DMS 273 (cell line): ENCODE results near the gene FRYL.
"Not testable (repeated sequence)": the region's sequence is repeated elsewhere in the genome, so short reads cannot be mapped to it uniquely, and the experiment has no call there.

Experiments
- DNase-seq: peaks from one replicate; lab custom pipeline; 2025; ENCODE audit not compliant: unreplicated experiment; lab: John Stamatoyannopoulos, UW

The FRYL gene

DNA sequence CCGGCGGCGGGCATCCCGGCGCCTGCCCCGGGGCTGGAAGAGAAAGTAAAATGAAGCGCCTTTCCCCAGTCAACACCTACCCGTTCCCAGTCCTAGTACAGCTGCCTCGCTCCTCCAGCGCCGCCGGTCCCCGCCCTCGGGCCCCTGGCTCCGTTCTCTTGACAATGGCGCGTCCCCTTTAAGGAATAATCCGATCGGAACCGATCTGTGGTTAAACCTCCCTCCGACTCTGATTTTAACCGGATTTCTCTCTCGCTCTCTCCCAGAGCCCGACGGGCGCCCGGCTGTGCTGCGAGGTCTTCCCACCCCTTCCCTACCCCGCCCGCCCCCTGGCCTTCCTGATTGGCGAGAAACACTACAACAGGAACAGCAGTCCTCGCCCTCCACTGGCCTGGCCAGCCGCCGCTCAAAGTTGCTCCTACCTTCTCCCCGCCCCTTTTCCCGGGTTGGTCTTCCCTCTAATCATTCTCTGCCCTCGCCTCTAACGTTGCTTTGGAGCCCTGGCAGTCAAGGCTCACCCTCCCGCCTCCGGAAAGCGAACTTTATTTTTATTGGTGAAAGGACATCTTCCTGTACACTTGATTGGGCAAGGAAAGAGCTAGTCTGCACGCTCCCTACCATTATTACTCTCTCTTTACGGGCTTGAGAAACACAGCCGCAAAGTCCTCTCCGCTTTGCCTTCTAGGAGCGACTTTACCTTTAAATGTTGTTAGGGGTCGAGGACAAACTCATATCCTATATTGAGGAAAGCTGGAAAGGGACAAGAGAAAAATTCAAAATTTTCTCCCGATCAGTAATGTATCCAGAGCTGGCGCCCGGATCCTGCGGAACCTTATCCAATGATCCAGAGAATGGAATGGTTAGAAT, at the start of gene FRYL:
Gene FRYL, minus strand, starts transcription at position 282 of the 867 bp plus-strand sequence. CDS start 145,869 bp downstream, outside the sequence.
- DNase-seq, result peak; percentile 99

DNA sequence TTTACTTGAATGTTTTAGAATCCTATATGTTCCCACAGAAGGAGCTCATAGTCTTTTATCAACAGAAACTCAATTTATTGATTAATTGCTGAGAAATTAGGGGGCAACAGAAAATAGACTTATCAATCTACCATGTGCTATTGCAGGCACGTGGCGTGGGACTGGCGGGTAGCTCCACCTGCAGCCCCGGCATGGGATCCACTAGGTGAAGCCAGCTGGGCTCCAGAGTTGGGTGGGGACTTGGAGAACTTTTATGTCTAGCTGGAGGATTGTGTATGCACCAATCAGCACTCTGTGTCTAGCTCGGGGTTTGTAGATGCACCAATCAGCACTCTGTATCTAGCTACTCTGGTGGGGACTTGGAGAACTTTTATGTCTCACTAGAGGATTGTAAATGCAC, 47.5 kb upstream of the FRYL start:
- DNase-seq, result no peak

GRCh38 chr4:48821431-48821830, 41.4 kb upstream of the FRYL start:
- not testable (repeated sequence) for DNase-seq

- DNase-seq, result no peak
Measured at GRCh38 chr4:48816971-48817370, 36.9 kb upstream of the FRYL start.

DNA sequence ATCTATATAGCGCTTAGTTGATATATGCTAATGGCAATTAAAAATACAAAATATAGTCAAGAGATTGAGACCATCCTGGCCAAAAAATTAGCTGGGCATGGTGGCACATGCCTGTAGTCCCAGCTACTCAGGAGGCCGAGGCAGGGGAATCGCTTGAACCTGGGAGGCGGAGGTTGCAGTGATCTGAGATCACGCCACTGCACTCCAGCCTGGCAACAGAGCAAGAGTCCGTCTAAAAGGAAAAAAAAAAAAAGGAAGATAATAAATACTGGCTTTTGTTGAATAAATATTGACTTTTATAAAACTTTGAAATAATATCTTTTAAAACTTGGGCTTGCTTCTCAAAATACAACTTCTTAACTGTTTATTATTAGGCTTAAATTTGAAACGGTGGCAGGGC, 36.2 kb upstream of the FRYL start:
- DNase-seq, result not testable (repeated sequence)

- no peak for DNase-seq
Measured at GRCh38 chr4:48815483-48815882, 35.4 kb upstream of the FRYL start.

DNA sequence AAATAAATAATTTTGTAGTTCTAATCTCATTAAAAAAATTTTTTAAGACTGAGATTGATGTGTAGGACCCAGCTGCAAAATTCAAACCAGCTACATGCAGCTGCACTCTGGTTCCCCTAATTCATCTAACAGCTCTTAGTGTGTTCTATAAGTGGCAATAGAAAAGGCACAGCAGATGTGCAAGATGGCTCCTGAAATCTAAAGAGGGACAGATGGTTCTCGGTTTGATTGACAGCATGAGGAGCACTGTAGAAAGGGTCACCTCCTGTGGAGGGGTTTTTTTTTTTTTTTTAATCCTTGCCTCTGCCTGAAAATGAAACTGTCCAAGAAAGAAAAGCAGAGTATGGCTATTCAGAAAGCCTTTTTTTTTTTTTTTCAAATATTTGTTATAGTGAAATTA, 33.9 kb upstream of the FRYL start:
- DNase-seq, result peak; percentile 93

- no peak for DNase-seq
Measured at GRCh38 chr4:48812866-48813265, 32.8 kb upstream of the FRYL start.

DNA sequence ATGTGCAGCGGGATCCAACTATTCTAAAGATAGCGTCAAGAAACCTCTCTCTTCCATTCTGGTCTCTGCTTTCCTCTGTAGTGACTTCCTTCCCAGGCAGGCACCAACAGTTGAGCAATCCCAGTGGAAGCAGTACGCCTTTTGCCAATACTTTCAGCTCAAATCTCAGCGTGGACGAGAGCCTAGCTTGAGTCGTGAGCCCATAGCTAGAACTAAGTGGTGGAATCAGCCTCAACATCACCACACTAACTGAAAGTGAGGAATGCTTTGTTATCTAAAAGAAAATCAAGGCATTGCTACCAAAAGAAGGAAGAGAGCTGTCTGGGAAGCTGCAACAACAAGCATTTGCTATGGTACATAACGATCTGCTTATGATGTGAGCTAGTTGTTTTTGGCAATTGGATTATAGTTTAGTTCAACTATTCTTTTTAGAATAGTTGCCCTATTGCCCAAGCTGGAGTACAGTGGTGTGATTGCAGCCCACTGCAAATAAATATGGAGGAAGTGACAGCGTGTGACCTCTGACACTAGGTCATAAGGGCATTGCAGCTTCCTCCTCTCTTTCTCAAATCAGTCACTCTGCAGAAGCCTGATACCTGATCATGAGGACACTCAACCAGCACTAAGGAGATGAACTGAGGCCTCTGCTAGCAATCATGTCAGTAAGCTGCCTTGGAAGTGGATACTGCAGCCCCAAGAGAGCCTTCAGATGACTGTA, 24.7 kb upstream of the FRYL start:
- DNase-seq, result no peak

- no peak for DNase-seq
Measured at GRCh38 chr4:48801016-48801715, 21.1 kb upstream of the FRYL start.

GRCh38 chr4:48800155-48800554, 20.1 kb upstream of the FRYL start:
- not testable (repeated sequence) for DNase-seq

DNA sequence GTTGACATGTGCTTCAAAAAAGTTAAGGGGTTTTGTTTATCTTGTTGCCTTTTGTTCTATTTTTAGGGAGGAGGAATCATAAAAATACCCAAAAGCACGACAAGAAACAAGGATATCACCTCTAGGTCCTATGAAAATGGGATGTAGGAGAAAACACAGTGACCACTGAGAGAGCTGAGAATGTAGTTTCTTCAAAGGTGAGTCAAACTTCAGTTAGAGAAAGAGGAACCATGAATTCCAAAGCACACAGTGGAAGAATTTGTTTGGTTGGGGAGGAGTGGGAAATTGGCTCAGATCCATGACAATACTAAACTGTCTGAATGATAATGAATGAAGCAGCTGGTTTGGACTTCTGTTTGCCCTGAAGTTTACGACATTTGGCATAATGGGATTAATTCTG, 19.1 kb upstream of the FRYL start:
- peak; percentile 37 for DNase-seq

GRCh38 chr4:48798117-48798516, 18.0 kb upstream of the FRYL start:
- no peak for DNase-seq

DNA sequence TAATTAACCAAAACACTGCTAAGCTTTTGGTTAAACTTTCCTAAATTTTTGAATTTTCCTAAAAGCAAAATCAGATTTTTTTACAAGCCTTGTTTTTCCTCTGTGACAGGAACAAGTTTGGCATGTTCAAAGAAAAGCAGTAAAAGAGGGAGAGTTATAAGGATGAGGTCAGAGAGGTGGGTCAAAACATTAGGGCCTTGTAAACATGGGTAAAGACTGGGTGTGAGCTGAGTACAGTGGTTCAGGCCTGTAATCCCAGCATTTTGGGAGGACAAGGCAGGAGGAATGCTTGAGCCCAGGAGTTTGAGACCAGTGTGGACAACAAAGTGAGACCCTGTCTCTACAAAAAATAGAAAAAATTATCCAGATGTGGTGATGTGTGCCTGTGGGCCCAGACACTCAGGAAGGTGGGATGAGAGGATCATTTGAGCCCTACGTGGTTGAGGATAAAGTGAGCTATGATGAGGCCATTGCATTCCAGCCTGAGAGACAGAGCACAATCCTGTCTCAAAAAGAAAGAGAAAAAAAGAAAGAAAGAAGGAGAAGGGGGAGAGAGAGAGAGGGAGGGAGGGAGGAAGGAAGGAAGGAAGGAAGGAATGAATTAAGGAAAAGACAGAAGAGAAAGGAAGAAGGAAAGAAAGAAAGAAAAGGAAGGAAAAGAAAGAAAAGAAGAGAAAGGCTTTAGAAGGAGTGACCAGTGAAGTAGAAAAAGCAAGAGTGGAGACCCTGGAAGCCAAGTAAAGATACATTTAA, 17.0 kb upstream of the FRYL start:
- DNase-seq, result no peak

- no peak for DNase-seq
Measured at GRCh38 chr4:48796191-48796926, 16.3 kb upstream of the FRYL start.

DNA sequence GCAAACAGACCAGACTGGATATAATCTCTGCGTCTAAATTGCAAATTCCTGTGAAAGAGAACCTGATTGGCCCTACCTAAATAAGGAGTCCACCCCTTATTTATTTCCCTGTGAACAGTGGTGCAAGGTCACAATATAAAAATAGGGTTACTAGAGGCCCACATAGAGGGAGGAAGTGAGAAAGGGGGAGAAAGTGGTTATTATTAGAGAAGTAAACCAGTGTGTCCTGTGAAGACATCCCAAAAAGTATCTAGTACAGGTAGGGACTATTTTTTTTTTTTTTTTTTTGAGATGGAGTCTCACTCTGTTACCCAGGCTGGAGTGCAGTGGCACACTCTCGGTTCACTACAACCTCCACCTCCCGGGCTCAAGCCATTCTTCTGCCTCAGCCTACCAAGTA, 15.0 kb upstream of the FRYL start:
- no peak for DNase-seq

GRCh38 chr4:48792348-48793006, 12.4 kb upstream of the FRYL start:
- DNase-seq, result no peak

DNA sequence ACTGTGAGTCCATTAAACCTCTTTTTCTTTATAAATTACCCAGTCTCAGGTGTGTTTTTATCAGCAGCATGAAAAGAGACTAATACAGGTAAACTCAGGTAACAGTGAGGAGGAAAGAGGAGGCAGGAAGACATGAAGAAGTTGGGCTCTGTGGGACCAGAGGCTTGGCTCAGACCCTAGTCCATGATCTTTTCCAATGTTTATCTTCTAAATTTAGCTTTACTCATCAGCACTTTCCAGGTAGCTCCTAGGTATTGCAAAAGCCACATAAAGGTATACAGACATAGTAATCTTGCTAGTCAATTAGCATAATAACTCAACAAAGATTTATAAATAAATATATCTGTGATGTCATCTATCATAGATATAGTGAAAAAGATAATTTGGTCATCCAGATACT, 11.2 kb upstream of the FRYL start:
- no peak for DNase-seq

DNA sequence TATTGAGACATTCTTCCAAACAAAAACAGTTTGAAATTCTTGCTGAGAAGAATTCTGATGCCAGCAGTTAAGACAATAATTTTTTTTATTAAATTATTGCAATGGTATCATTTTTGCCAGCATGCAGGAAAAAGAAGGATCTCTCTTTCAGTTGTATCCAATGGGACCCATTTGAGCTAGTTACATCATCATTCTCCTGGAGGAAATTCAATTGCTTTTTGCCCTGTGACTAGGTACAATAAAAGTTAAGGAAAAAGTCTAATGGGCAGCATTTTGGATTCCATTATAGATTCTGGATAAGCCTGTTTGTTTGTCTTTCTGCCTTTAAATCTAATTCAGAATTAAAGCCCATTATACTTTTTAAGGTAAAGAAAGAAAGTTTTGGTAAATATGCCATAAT, 10.5 kb upstream of the FRYL start:
- no peak for DNase-seq

DNA sequence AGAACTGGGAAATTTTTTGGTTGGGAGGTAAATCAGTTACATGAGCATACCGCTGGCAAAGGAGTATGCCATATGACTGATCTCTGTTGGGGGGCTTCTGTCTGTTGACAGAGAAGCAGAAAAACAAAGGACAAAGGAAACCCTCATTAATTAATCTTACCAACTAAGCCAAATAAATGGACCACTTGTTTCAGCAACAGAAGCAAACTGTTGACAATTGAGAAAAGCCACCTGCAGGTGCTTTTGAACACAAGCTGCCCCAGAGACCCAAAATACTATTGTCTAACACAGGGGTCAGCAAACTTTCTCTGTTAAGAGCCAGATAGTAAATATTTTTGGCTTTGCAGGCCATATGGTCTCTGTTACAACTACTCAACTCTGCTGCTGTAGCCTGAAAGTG, 7.0 kb upstream of the FRYL start:
- DNase-seq, result peak; percentile 26
